GM12801 (cell line): ENCODE data around the gene PRR20B.
"Not testable (repeated sequence)": the region's sequence is repeated elsewhere in the genome, so short reads cannot be mapped to it uniquely, and the experiment has no call there.

Source experiments
- CTCF ChIP-seq: IDR thresholded peaks from one replicate; pipeline ENCODE4 v1.5.1; 2011; ENCODE audit warnings: control low read depth; ENCODE audit not compliant: insufficient read length; ENCODE audit errors: extremely low read depth

Gene PRR20B

GRCh38 chr13:57147188-57147587, at the start of gene PRR20B:
TSS of gene PRR20B (plus strand) at chr13:57147488. CDS start at chr13:57147875, 387 bp downstream.
- TF ChIP-seq CTCF = not testable (repeated sequence)

GRCh38 chr13:57114945-57115344, 32.3 kb upstream of the PRR20B start:
- TF ChIP-seq CTCF = no peak

GRCh38 chr13:57123681-57124080, 23.6 kb upstream of the PRR20B start:
- no peak for TF ChIP-seq CTCF

GRCh38 chr13:57128909-57129308, 18.4 kb upstream of the PRR20B start:
- TF ChIP-seq CTCF = no peak

- no peak for TF ChIP-seq CTCF
These were observed 11.2 kb upstream of the PRR20B start for GRCh38 chr13:57136093-57136492.

GRCh38 chr13:57137585-57137984, 9.7 kb upstream of the PRR20B start:
- no peak for TF ChIP-seq CTCF

- no peak for TF ChIP-seq CTCF
These were observed 8.3 kb upstream of the PRR20B start for GRCh38 chr13:57138988-57139387.

- TF ChIP-seq CTCF = not testable (repeated sequence)
These were observed 6.9 kb upstream of the PRR20B start, which contains the start of gene PRR20A for GRCh38 chr13:57140235-57140968. TSS of gene PRR20A (plus strand) at chr13:57140918. CDS start at chr13:57141305, 387 bp downstream.
